Testis (tissue), 3 donors: Measurements from ENCODE around the gene NPC2. TPM values are rescaled to one million over a fixed set of nuclear protein-coding genes. Genes with fewer than 3 reads are reported as not detected.

Source experiments
- DNase-seq: peaks from one replicate; pipeline ENCODE4 v3.0.0-alpha.2; 2019
- H3K27ac ChIP-seq, 2 donors: fragments of 200-600 bp; sonication (generic); one replicate each; pipeline ENCODE4 v1.5.1; 2019
- H3K27me3 ChIP-seq: fragments of 200-600 bp; sonication (generic); one replicate; pipeline ENCODE4 v1.5.1; 2019
- H3K36me3 ChIP-seq: fragments of 200-600 bp; sonication (generic); one replicate; pipeline ENCODE4 v1.5.1; 2017; ENCODE audit warnings: low read depth; ENCODE audit errors: missing control alignments
- H3K4me1 ChIP-seq: fragments of 200-600 bp; sonication (generic); one replicate; pipeline ENCODE4 v1.5.1; 2019
- H3K4me3 ChIP-seq, 2 donors: fragments of 200-600 bp; sonication (generic); one replicate each; pipeline ENCODE4 v1.5.1; 2017 to 2019
- H3K9me3 ChIP-seq: fragments of 200-600 bp; sonication (generic); one replicate; pipeline ENCODE4 v1.5.1; 2017
- CTCF ChIP-seq, 3 experiments: fragments of 450-650 bp in 2 of 3; fragments of 200-600 bp in 1 of 3; sonication (generic) in 1 of 3; IDR thresholded peaks; one replicate each; pipeline ENCODE4 v1.5.1; 2016 to 2019; ENCODE audit warnings: antibody characterized with exemption in 3 of 3, mild to moderate bottlenecking in 2 of 3, moderate library complexity in 1 of 3
- POLR2A ChIP-seq: fragments of 450-650 bp; IDR thresholded peaks from one replicate; pipeline ENCODE4 v1.6.1; 2017; ENCODE audit warnings: antibody characterized with exemption, mild to moderate bottlenecking, moderate library complexity
- WGBS, 2 donors: methylation state at CpG; one replicate each; pipeline ENCODE4 v1.1.5; 2018; 5-methylcytosine and 5-hydroxymethylcytosine counted together
- intact Hi-C: fragments of 100-400 bp; cut with DNase I; formaldehyde crosslinking; loops from one replicate; pipeline ENCODE4 v1.15.1; 2023; ENCODE audit warnings: low total_unique reads
- polyA plus RNA-seq: library from polyadenylated mRNA; stranded (reverse); fragments of 350-450 nt; fragmentation: Illumina TruSeq; extraction: RNeasy Lipid Tissue Mini Kit (QIAGEN cat#74804); gene quantifications from one replicate; pipeline ENCODE4 v1.2.3, GENCODE V29; 2014; ENCODE audit warnings: low read depth, low replicate concordance; ENCODE audit not compliant: insufficient read depth
- total RNA-seq, 2 donors: library from RNA; depleted of rRNA; stranded (reverse); fragments of >200 nt; gene quantifications; one replicate each; pipeline ENCODE4 v1.2.3, GENCODE V29; 2016

The NPC2 gene
- total and polyA plus RNA-seq, 3 donors from 2014 or later = 291 to 628 (median 393) TPM

- Histone ChIP-seq H3K9me3 (no peaks in the 10 kb centered on the region), H3K36me3 (no peaks in the 10 kb centered on the region), H3K27ac (peak overlapping the region in 1 of 2 donors; percentile 15), H3K4me3 (no peak overlapping the region), H3K27me3 (no peaks in the 10 kb centered on the region), H3K4me1 (peaks cover 13% of the 10 kb centered on the region)
- no peak for DNase-seq
- TF ChIP-seq CTCF (IDR thresholded peaks at IDR 0.05) (peak; percentile 77 to 87 (median 82)), POLR2A (no peak)
- 91 to 92% methylated on average over 2 of the region's 2 CpGs for WGBS, 2 donors
- intact Hi-C loops = loop anchor here (10.0 kb wide), 1 partner anchor 114 kb away; no protein-coding TSS in a partner anchor
Measured at GRCh38 chr14:74478996-74479635, 14.0 kb downstream of the NPC2 start.

GRCh38 chr14:74476607-74477006 lies 16.5 kb downstream of the NPC2 start:
- 71 to 78% methylated on average over 3 of the region's 3 CpGs for WGBS, 2 donors
- Histone ChIP-seq H3K4me3 (no peak overlapping the region), H3K4me1 (peaks cover 13% of the 10 kb centered on the region), H3K9me3 (no peaks in the 10 kb centered on the region), H3K27ac (no peak overlapping the region), H3K27me3 (no peaks in the 10 kb centered on the region), H3K36me3 (no peaks in the 10 kb centered on the region)
- intact Hi-C loops = loop anchor here (10.0 kb wide), 1 partner anchor 112 kb away; no protein-coding TSS in a partner anchor
- no peak for DNase-seq
- TF ChIP-seq CTCF (IDR thresholded peaks at IDR 0.05) = no peak
- no peak for TF ChIP-seq POLR2A

GRCh38 chr14:74476107-74476506 lies 17.0 kb downstream of the NPC2 start:
- TF ChIP-seq POLR2A = no peak
- no peak for TF ChIP-seq CTCF (IDR thresholded peaks at IDR 0.05)

GRCh38 chr14:74475678-74476077 lies 17.4 kb downstream of the NPC2 start:
- 58 to 76% methylated on average over 3 of the region's 3 CpGs for WGBS, 2 donors

More at GRCh38 chr14:74476107-74476506, 17.0 kb downstream of the NPC2 start:
- 66 to 85% methylated on average over 4 of the region's 4 CpGs for WGBS, 2 donors
- Histone ChIP-seq H3K36me3 (no peaks in the 10 kb centered on the region), H3K27me3 (no peaks in the 10 kb centered on the region), H3K4me3 (no peak overlapping the region), H3K4me1 (peaks cover 13% of the 10 kb centered on the region), H3K27ac (no peak overlapping the region), H3K9me3 (no peaks in the 10 kb centered on the region)
- DNase-seq = peak; percentile 64
- intact Hi-C loops = loop anchor here (10.0 kb wide), 1 partner anchor 111 kb away; no protein-coding TSS in a partner anchor

More at GRCh38 chr14:74475678-74476077, 17.4 kb downstream of the NPC2 start:
- H3K4me3 ChIP-seq = no peak overlapping the region
- no peak for DNase-seq
- H3K27ac ChIP-seq = no peak overlapping the region
- intact Hi-C loops = loop anchor here (10.0 kb wide), 1 partner anchor 111 kb away; no protein-coding TSS in a partner anchor
- no peaks in the 10 kb centered on the region for H3K36me3 ChIP-seq
- peaks cover 16% of the 10 kb centered on the region for H3K4me1 ChIP-seq
- TF ChIP-seq CTCF (IDR thresholded peaks at IDR 0.05) = no peak
- TF ChIP-seq POLR2A = no peak
- no peaks in the 10 kb centered on the region for H3K9me3 ChIP-seq
- H3K27me3 ChIP-seq = no peaks in the 10 kb centered on the region
